AG10803 (cell line): ENCODE data around the gene SLC46A1.

ENCODE experiments used
- DNase-seq: peaks from one replicate; pipeline ENCODE4 v3.0.0; 2010; ENCODE audit warnings: low read depth
- H3K4me3 ChIP-seq: 2 replicates; pipeline ENCODE4 v1.5.1; 2011; ENCODE audit warnings: mild to moderate bottlenecking, low read length, control low read depth
- TF ChIP-seq, protein P1 (sequence below): conservative IDR thresholded peaks from 2 replicates; pipeline ENCODE4 v1.5.1; 2011; ENCODE audit warnings: mild to moderate bottlenecking, low read length, control low read depth, inconsistent platforms

Gene SLC46A1

DNA sequence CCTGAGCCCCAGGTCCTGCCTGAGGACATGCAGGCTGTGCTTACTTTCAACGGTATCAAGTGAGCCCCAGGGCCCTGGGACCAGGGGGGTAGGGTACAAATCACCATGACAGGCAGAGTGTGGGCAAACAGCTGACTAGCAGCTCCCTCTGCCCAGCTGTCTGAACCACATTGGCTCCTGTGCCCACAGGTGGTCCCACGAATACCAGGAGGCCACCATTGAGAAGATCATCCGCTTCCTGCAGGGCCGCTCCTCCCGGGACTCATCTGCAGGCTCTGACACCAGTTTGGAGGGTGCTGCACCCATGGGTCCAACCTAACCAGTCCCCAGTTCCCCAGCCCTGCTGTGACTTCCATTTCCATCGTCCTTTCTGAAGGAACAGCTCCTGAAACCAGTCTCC, 10.0 kb downstream of the SLC46A1 start:
- no peak for DNase-seq
- no peak overlapping the region for H3K4me3 ChIP-seq
- TF ChIP-seq, protein P1, sequence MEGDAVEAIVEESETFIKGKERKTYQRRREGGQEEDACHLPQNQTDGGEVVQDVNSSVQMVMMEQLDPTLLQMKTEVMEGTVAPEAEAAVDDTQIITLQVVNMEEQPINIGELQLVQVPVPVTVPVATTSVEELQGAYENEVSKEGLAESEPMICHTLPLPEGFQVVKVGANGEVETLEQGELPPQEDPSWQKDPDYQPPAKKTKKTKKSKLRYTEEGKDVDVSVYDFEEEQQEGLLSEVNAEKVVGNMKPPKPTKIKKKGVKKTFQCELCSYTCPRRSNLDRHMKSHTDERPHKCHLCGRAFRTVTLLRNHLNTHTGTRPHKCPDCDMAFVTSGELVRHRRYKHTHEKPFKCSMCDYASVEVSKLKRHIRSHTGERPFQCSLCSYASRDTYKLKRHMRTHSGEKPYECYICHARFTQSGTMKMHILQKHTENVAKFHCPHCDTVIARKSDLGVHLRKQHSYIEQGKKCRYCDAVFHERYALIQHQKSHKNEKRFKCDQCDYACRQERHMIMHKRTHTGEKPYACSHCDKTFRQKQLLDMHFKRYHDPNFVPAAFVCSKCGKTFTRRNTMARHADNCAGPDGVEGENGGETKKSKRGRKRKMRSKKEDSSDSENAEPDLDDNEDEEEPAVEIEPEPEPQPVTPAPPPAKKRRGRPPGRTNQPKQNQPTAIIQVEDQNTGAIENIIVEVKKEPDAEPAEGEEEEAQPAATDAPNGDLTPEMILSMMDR: no peak

DNA sequence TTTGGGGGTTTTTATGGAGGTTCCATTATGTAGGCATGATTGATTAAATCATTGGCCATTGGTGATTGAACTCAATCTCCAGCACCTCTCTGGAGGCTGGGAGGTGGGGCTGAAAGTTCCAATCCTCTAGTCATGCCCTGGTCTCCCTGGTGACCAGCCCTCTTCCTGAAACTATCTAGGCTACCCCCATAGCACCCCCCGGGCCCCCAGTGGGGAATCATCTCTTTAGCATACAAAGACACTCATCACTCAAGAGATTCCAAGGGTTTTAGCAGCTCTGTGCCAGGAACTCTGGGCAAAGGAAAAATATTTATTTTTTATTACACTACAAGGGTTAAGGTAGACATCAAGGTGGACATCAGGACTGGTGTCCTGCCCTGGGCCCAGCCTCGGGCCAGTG, 10.6 kb downstream of the SLC46A1 start:
- TF ChIP-seq, protein P1: no peak
- no peak for DNase-seq

DNA sequence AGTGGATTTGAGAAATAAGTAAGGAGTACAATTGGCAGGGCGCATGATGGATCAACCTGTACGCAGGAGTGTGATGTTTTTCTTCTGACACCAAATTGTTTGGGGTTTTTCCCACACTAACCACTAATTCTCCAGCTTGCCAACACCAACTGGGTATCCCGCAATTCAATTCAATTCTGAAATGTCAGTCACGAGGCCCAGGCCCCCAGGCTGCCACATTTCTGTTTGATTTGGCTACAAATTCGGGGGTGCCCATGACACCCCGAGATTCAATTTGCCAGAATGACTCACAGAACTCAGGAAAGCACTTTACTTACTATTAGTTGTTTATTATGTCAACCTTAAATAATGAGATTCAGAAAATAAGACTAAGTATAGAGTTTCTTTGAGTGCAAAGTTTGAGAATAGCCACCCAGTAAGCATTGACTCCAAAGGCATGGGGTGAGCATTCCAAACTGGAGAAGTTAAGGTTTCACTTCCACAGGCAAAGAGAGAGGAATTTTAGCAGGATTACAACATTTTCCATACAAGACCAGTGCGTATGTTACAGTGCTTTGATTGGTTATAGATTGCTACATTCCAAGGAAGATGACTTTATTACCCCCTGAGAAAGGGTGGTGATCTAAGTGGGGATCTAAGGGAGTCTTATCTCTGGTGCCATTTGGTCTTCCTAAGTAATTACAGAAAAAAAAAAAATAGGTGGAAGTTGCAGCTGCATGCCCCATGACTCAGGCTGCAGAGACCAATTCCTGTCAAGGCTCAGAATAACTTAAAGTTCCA, 11.5 kb downstream of the SLC46A1 start:
- no peak overlapping the region for H3K4me3 ChIP-seq
- TF ChIP-seq, protein P1: no peak
- peak; percentile 48 for DNase-seq

More for the DNA sequence above, 10.6 kb downstream of the SLC46A1 start:
- no peak overlapping the region for H3K4me3 ChIP-seq

DNA sequence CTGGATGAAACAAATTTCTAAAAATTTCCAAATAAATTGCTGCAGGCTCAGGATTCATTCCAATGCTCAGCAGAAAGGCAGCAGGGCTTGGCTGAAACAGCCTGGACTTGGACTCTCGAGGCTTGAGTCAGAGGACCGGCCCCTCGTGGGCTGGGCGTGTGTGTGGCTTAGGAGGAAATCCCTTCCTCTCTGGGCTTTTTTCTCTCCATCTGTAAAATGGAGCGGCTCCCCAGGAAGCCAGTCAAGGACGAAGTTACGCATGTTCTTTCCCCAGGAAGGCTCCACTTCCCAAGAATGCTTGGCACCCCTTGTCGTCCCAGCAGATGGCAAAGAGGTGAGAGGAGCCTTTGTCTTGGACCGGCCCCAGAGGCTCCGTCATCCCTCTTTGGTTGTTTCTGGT, 13.5 kb downstream of the SLC46A1 start:
- no peak overlapping the region for H3K4me3 ChIP-seq
- TF ChIP-seq, protein P1: no peak
- DNase-seq: no peak

DNA sequence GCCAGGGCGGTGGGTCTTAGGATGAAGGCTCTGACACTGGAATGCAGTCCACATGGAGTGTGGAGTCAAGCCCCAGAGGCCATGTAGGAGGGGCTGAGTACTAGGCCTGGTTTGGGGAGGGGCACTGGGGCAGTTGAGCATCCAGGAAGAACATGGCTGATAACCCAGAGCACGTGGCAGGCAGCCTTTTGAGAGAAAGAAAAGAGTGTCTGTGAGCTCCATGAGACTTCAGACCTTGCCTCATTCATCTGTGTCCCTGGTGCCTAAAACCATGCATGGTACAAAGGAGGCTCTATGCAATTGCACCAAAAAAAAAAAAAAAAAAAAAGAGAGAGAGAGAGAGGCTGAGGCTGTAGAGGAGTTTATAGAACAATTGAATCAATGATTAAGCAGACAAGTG, 14.6 kb downstream of the SLC46A1 start:
- no peak overlapping the region for H3K4me3 ChIP-seq
- DNase-seq: no peak
- TF ChIP-seq, protein P1: no peak

DNA sequence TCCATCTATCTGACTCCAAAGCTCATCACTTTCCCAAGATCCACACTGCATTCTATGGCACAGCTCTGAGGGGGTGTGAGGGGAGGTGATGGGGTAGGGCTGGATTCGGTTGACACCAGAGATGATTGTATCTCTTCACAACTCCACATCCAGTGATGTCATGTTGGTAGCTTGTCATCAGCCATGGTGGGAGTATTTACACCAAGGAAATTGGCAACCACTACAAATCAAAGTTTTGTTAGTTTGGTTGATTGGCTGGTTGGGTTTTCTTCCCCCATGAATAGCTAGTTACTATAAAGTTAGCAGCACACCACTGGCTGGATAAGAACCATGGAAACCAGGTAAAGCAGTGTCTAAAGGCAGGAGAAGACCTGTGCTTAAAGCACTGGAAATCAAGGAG, 15.0 kb downstream of the SLC46A1 start:
- TF ChIP-seq, protein P1: no peak
- no peak for DNase-seq
- no peak overlapping the region for H3K4me3 ChIP-seq

DNA sequence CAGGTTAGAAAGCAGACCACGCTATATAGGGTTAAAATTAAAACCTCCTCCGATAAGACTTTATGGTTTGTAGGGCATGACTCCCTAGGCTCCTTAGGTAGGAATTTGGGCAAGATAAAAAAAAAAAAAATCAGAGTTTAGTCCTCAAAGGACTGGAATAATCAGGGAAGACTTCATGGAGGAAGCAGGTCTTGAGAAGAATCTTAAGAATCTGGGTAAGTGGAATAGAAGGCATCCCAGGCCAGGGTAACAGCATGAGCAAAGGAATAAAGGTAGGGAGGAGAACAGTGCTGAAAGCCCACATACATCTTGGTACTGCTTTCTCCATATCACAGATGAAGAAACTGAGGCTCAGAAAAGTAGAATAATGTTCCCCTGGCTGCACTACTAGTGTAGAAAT, 15.4 kb downstream of the SLC46A1 start:
- TF ChIP-seq, protein P1: no peak
- no peak for DNase-seq
- H3K4me3 ChIP-seq: no peak overlapping the region
